Adrenal gland (tissue), 12 donors: ENCODE data around the gene HIBCH. TPM values are rescaled to one million over a fixed set of nuclear protein-coding genes. Genes with fewer than 3 reads are reported as not detected.
"Not testable (repeated sequence)": the region's sequence is repeated elsewhere in the genome, so short reads cannot be mapped to it uniquely, and the experiment has no call there.

ENCODE experiments used
- DNase-seq, 7 donors: peaks; one replicate each; pipeline ENCODE4 v3.0.0-alpha.2; 2019 to 2020
- H3K27ac ChIP-seq, 5 donors: fragments of 200-600 bp; sonication (generic) in 4 of 5; 1 replicate in 3 of 5; 2 replicates in 2 of 5; pipeline versions ENCODE4 v1.5.1 to v1.8.0; 2016 to 2020; ENCODE audit warnings: mild to moderate bottlenecking in 1 of 5
- H3K27me3 ChIP-seq: fragments of 200-600 bp; 2 replicates; pipeline ENCODE4 v1.8.0; 2021
- H3K36me3 ChIP-seq, 2 donors: fragments of 200-600 bp; replicated peaks in 1 of 2; 1 replicate in 1 of 2; 2 replicates in 1 of 2; pipeline versions ENCODE4 v1.5.1 to v1.8.0; 2018 to 2022
- H3K4me1 ChIP-seq, 2 donors: fragments of 200-600 bp; replicated peaks in 1 of 2; 1 replicate in 1 of 2; 2 replicates in 1 of 2; pipeline versions ENCODE4 v1.5.1 to v1.8.0; 2018 to 2021
- H3K4me3 ChIP-seq, 4 donors: fragments of 200-600 bp; sonication (generic) in 3 of 4; one replicate each; pipeline ENCODE4 v1.5.1; 2016 to 2018
- H3K9me3 ChIP-seq, 3 donors: fragments of 200-600 bp; sonication (generic) in 1 of 3; replicated peaks in 1 of 3; 1 replicate in 2 of 3; 2 replicates in 1 of 3; pipeline versions ENCODE4 v1.5.1 to v1.8.0; 2016 to 2021
- CTCF ChIP-seq, 6 experiments: fragments of 450-650 bp in 4 of 6; fragments of 200-600 bp in 2 of 6; sonication (generic) in 1 of 6; IDR thresholded peaks; 1 replicate in 5 of 6; 2 replicates in 1 of 6; pipeline versions ENCODE4 v1.5.1 to v1.8.0; 2016 to 2021; ENCODE audit warnings: antibody characterized with exemption in 6 of 6, mild to moderate bottlenecking in 2 of 6, moderate library complexity in 1 of 6
- POLR2A ChIP-seq, 2 donors: fragments of 450-650 bp; IDR thresholded peaks; one replicate each; pipeline ENCODE4 v1.6.1; 2017; ENCODE audit warnings: antibody characterized with exemption in 2 of 2, mild to moderate bottlenecking in 2 of 2, moderate library complexity in 1 of 2
- WGBS, 4 donors: extraction: QIAGEN DNeasy Blood & Tissue Kit in 2 of 4; methylation state at CpG; one replicate each; pipeline versions ENCODE4 v1.1.5 to v1.1.7; 2013 to 2017; 5-methylcytosine and 5-hydroxymethylcytosine counted together
- intact Hi-C, 2 donors: fragments of 100-400 bp; cut with DNase I; formaldehyde crosslinking; loops; one replicate each; pipeline versions ENCODE4 v1.14.1 to v1.15.0; 2022 to 2023
- polyA plus RNA-seq, 3 donors: library from polyadenylated mRNA; stranded (reverse); fragments of 200-250 nt in 2 of 3; fragments of 350-450 nt in 1 of 3; fragmentation: Illumina TruSeq in 1 of 3; extraction: RNeasy Lipid Tissue Mini Kit (QIAGEN cat#74804) in 1 of 3; gene quantifications; one replicate each; pipeline ENCODE4 v1.2.3, GENCODE V29; 2013 to 2014
- total RNA-seq, 9 donors: library from RNA; depleted of rRNA in 4 of 9; stranded (reverse); fragments of >200 nt in 4 of 9; fragments of 120-200 nt in 1 of 9; fragmentation: NEBNext Ultra II Directional in 1 of 9; extraction: Animal tissue kit (Norgen Biotek cat#: 25700) in 1 of 9; gene quantifications; one replicate each; pipeline versions ENCODE4 v1.1.0 to v1.2.4, GENCODE V29; 2013 to 2023
- donor health status: healthy with polysubstance abuse.
- donor health status: Bipolar disorder and iron deficiency.
- donor health status: DM: yes; HTN: yes; CAD: no.
- donor health status: DM: no; HTN: no; CAD: no.
- donor health status: DM: no; HTN: no; CAD: no.
- donor health status: DM: yes; HTN: yes; CAD: no.

Gene HIBCH
- total and polyA plus RNA-seq, 12 donors, result 18.2 to 174 (median 66.4) TPM

DNA sequence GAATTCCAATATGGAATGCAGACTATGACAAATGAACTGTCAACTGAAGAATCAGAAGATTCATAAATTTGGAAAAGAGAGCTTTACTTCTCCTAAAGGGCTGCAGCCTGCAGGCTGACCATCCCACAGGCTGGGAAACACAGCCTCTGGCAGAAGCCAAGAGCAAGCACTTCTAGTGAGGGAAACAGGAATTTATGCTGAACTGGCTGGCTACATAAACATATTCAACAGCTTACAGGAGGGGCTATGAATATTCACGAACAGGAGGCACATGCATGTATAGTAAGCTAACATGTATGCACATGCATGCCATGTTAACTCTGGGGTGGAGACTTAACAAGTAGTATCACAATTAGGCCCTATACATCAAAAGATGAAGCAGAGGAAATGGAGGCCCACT, 17.6 kb downstream of the HIBCH start:
- H3K9me3 ChIP-seq, result no peaks in the 10 kb centered on the region
- no peaks in the 10 kb centered on the region for H3K4me1 ChIP-seq
- TF ChIP-seq CTCF (IDR thresholded peaks at IDR 0.05) (no peak), POLR2A (IDR thresholded peaks at IDR 0.05) (no peak)
- H3K4me3 ChIP-seq, result no peak overlapping the region
- no peaks in the 10 kb centered on the region for H3K27me3 ChIP-seq
- no peak for DNase-seq
- no peaks in the 10 kb centered on the region for H3K36me3 ChIP-seq
- intact Hi-C loops, result no loop called here
- H3K27ac ChIP-seq, result peak overlapping the region in 1 of 5 donors; percentile 3
- 87 to 100% (median 91%) methylated on average over 1 of the region's 1 CpG for WGBS, 4 donors

DNA sequence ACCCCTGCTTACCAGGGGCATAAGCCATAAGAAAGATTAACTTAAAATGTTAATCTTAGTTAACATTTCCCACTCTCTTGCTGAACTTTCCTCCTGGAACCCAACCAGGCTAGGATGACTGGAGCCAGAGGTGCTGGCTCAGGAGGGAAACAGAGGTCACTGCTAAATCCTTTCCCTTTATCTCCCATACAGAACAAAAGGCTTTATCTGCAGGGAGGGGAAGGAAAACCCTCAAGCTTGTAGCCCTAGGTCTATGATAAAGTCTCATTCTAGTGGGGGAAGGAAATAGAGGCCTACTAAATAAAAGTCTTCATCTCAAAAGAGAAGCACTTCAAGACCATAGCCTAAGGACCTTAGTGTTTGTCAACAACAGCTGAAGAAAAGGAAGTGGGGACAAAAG, 18.6 kb downstream of the HIBCH start:
- DNase-seq, result no peak
- Histone ChIP-seq H3K9me3 (no peaks in the 10 kb centered on the region), H3K36me3 (no peaks in the 10 kb centered on the region), H3K4me3 (no peak overlapping the region), H3K27me3 (no peaks in the 10 kb centered on the region), H3K27ac (no peak overlapping the region), H3K4me1 (no peaks in the 10 kb centered on the region)
- intact Hi-C loops, result no loop called here
- no peak for TF ChIP-seq POLR2A (IDR thresholded peaks at IDR 0.05)
- no peak for TF ChIP-seq CTCF (IDR thresholded peaks at IDR 0.05)

DNA sequence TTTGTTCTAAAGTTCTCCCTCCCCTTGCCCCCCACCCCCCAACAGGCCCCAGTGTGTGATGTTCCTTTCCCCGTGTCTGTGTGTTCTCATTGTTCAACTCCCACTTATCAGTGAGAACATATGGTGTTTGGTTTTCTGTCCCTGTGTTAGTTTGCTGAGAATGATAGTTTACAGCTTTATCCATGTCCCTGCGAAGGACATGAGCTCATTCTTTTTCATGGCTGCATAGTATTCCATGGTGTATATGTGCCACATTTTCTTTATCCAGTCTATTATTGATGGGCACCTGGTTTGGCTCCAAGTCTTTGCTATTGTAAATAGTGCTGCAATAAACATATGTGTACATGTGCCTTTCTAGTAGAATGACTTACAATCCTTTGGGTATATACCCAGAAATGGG, 21.7 kb downstream of the HIBCH start:
- H3K4me3 ChIP-seq, intact Hi-C loops, H3K4me1 ChIP-seq, DNase-seq, H3K9me3 ChIP-seq, H3K36me3 ChIP-seq, H3K27me3 ChIP-seq, H3K27ac ChIP-seq: not testable (repeated sequence)
- 92 to 100% (median 98%) methylated on average over 2 of the region's 2 CpGs for whole genome bisulfite sequencing, 4 donors

DNA sequence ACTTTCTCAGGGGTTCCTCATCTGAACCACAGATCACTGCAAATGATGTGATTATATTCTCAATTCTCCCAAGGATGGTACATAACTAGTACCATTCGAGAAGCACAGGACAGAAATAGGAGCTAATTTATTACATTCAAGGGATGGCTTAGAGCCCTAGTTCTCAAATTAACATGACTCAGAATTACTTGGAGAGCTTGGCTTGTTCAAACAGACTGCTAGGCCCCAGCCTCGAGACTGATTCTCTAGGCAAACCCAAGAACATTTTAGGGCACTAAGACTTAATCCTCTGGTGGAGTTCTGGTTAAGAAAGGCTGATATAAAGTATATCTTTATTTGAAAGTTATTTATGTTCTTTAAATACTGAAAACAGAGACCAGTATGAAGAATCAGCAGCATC, 35.8 kb downstream of the HIBCH start:
- Histone ChIP-seq H3K4me1 (no peaks in the 10 kb centered on the region), H3K27ac (no peak overlapping the region), H3K27me3 (no peaks in the 10 kb centered on the region), H3K36me3 (peaks cover 0 to 7% of the 10 kb centered on the region in 2 donors), H3K9me3 (no peaks in the 10 kb centered on the region), H3K4me3 (no peak overlapping the region)
- DNase-seq, result no peak
- intact Hi-C loops, result loop anchor here in 1 of 2 donors (10.0 kb wide), 1 partner anchor 199 kb away; no protein-coding TSS in a partner anchor
- 48 to 54% (median 49%) methylated on average over 2 of the region's 2 CpGs for WGBS, 4 donors
- TF ChIP-seq POLR2A (IDR thresholded peaks at IDR 0.05), result no peak
- no peak for TF ChIP-seq CTCF (IDR thresholded peaks at IDR 0.05)

DNA sequence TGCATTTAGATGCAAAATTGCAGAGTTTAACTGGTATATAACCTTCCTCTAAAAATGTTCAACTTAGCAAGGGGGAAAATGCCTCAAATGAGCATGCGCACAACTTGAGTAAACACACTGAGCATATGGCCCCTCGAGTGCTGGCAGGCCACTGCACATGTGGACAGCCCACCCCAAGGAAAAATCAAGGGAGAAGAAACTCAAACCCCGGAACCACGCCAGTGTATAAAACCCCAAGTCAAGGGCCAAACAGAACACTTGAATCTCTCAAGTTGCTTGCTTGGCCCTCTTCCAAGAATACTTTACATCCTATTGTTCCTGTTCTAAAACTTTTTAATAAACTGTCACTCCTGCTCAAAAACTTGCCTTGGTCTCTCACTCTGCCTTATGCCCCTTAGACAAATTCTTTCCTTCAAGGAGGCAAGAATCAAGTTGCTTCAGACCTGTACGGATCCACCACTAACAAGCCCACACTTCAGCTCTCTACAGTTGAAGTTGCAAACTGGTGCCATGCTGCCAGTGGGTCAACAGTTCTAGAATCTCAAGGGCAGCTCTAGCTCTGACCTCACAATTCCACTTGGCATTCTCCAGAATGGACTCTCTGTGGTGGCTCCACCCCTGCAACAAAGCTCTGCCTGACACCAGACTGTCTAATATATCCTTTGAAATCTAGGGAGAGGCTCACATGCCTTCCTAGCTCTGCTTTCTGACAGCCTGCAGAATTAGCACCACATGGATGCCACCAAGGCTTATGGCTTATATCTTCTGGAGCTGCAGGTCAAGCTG, 38.9 kb downstream of the HIBCH start:
- peaks cover 0 to 3% of the 10 kb centered on the region in 2 donors for H3K4me1 ChIP-seq
- no peak for TF ChIP-seq POLR2A (IDR thresholded peaks at IDR 0.05)
- TF ChIP-seq CTCF (IDR thresholded peaks at IDR 0.05), result no peak
- intact Hi-C loops, result loop anchor here in 1 of 2 donors (10.0 kb wide), 1 partner anchor 196 kb away; no protein-coding TSS in a partner anchor
- no peak overlapping the region for H3K27ac ChIP-seq
- H3K9me3 ChIP-seq, result no peaks in the 10 kb centered on the region
- H3K36me3 ChIP-seq, result no peaks in the 10 kb centered on the region
- H3K4me3 ChIP-seq, result no peak overlapping the region
- WGBS, 4 donors, result 87 to 98% (median 96%) methylated on average over 5 of the region's 5 CpGs
- peak in 1 of 7 donors; percentile 6 for DNase-seq
- H3K27me3 ChIP-seq, result no peaks in the 10 kb centered on the region

GRCh38 chr2:190279256-190280134, 40.1 kb downstream of the HIBCH start:
- DNase-seq, H3K4me1 ChIP-seq, H3K4me3 ChIP-seq, H3K9me3 ChIP-seq, H3K27me3 ChIP-seq, H3K27ac ChIP-seq, H3K36me3 ChIP-seq: not testable (repeated sequence)
- intact Hi-C loops, result loop anchor here (10.0 kb wide), 1 partner anchor 195 kb away; no protein-coding TSS in a partner anchor
- WGBS, 4 donors, result 86 to 94% (median 91%) methylated on average over 12 of the region's 12 CpGs
